ENCODE measurements around the gene SDK1.

DNA sequence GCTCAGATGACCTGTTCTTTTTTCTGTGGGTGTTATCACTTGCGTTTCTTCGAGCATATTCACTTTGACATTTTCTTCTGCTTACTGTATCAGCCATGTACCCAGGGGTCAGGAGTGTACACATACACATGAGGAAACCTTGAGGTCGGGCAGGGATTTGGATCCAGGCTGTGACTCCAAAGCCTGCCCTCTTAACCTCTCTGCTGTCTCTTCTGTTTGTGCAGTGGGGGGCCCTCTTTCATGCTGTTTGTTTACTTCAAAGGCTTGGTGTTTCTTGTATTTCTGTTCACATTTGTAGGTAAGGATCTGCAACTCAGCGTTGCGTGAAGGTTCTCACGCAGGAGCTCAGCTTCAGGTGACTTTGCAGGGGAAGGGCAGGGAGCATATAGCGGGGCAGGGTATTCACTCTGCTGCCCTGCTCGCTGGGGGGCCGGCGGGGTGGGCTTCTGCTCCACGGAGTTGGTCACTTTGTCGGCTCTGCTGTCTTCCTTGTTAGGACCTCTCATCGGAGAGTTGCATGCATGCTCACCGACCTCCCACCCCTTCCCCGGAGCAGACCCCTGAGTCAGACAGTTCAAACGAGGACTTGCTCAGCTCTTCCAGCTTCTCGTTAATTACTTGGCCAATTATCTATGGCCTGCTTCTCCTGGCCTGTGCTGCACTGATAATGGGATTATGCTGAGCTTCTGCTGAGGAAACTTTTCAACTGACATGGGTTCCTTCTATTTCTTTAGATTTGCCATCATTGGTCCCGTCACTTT lies 77.5 kb downstream of the SDK1 start:
- TF ChIP-seq, protein P1, sequence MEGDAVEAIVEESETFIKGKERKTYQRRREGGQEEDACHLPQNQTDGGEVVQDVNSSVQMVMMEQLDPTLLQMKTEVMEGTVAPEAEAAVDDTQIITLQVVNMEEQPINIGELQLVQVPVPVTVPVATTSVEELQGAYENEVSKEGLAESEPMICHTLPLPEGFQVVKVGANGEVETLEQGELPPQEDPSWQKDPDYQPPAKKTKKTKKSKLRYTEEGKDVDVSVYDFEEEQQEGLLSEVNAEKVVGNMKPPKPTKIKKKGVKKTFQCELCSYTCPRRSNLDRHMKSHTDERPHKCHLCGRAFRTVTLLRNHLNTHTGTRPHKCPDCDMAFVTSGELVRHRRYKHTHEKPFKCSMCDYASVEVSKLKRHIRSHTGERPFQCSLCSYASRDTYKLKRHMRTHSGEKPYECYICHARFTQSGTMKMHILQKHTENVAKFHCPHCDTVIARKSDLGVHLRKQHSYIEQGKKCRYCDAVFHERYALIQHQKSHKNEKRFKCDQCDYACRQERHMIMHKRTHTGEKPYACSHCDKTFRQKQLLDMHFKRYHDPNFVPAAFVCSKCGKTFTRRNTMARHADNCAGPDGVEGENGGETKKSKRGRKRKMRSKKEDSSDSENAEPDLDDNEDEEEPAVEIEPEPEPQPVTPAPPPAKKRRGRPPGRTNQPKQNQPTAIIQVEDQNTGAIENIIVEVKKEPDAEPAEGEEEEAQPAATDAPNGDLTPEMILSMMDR (IDR thresholded peaks at IDR 0.05 in 4 of 5, conservative IDR thresholded peaks at IDR 0.05 in 1 of 5): no peak
- no peak for TF ChIP-seq POLR2A (IDR thresholded peaks at IDR 0.05)
